Measurements from ENCODE around the gene ROR1. TPM values are rescaled to one million over a fixed set of nuclear protein-coding genes. Genes with fewer than 3 reads are reported as not detected.

ROR1 gene
- total and polyA plus RNA-seq, 9 of the 15 experiments (the other 6 are each of a cell fraction or from before 2014, with no cell fraction given): 0.02 TPM; not detected in 8

DNA sequence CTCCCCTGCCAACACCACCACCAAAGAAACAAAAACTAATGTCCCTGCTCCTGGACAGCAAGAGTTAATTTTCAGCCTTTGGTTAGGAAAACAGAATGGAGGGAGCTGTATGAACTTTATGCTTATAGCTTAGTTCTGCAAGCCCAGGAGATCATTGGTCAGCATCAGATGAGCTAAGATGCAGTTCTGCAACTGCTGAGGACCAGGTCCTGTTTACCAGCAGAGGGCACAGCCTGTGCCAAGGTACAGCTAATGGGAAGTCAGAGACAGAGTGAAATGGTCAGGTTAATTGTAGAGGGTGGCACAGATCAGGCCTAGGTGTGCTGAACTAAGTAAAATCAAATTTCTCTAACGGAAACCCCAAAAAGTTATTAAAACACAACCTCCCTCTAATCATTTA is 161.3 kb downstream of the ROR1 start (continued):
- no peak for TF ChIP-seq ZMIZ1 (IDR thresholded peaks at IDR 0.05; ENCODE audit: low read depth in 2 of 2, low read length in 2 of 2)
- TF ChIP-seq, protein P1, sequence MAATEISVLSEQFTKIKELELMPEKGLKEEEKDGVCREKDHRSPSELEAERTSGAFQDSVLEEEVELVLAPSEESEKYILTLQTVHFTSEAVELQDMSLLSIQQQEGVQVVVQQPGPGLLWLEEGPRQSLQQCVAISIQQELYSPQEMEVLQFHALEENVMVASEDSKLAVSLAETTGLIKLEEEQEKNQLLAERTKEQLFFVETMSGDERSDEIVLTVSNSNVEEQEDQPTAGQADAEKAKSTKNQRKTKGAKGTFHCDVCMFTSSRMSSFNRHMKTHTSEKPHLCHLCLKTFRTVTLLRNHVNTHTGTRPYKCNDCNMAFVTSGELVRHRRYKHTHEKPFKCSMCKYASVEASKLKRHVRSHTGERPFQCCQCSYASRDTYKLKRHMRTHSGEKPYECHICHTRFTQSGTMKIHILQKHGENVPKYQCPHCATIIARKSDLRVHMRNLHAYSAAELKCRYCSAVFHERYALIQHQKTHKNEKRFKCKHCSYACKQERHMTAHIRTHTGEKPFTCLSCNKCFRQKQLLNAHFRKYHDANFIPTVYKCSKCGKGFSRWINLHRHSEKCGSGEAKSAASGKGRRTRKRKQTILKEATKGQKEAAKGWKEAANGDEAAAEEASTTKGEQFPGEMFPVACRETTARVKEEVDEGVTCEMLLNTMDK (IDR thresholded peaks at IDR 0.05; ENCODE audit: borderline replicate concordance, insufficient read depth, low read depth, low read length, poor library complexity, severe bottlenecking): no peak

DNA sequence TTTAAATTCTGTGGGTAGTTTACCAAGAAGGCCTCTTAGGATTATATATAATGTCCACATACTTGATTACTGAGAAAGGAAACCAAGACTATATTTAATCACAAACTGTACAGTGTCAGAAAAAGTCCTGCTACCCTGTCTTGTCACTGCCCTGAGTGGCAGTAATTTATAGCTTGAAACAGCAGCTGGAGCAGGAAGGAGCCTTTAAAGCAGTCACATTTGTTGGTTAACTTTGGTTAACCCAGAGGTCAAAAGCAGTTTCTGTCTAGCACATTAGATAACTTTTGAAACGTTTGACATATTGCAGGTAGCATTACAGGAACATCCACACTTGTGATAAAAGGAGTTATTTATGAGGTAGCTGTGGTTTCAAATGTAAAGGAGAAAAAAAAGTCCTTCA is 161.7 kb downstream of the ROR1 start:
- no peak for TF ChIP-seq KHSRP (IDR thresholded peaks at IDR 0.05)
- TF ChIP-seq MIER1 (IDR thresholded peaks at IDR 0.05; ENCODE audit: low read depth): no peak
- no peak for TF ChIP-seq ZNF695 (CRISPR knock-in tag; IDR thresholded peaks at IDR 0.05)
- no peak for TF ChIP-seq KLF6 (CRISPR knock-in tag; IDR thresholded peaks at IDR 0.05; ENCODE audit: borderline replicate concordance)
- TF ChIP-seq ZBTB33 (CRISPR knock-in tag; IDR thresholded peaks at IDR 0.05): no peak
- in situ Hi-C loops (cut with MboI) (no loop called here), intact Hi-C loops (cut with micrococcal nuclease) (no loop called here)
- no peak for DNase-seq (ENCODE audit: extremely low read depth in 1 of 4, low spot score in 3 of 4)
- no peaks in the 10 kb centered on the region for H3K4me1 ChIP-seq (replicated peaks in 1 of 2; ENCODE audit: control insufficient read depth in 2 of 2, insufficient read depth in 2 of 2, low read length in 2 of 2)
- no peaks in the 10 kb centered on the region for H3K27me3 ChIP-seq (ENCODE audit: control insufficient read depth in 2 of 2, insufficient read depth in 2 of 2, low read length in 2 of 2)
- BruUV-seq (replicated peaks): no TSS peak
- H3K4me3 ChIP-seq: no peak overlapping the region
- H3K9me3 ChIP-seq (replicated peaks; ENCODE audit: control insufficient read depth, insufficient read depth, low read depth, low read length): no peaks in the 10 kb centered on the region
- H3K27ac ChIP-seq (ENCODE audit: extremely low read depth, low read depth, low read length): no peak overlapping the region
- H3K4me2 ChIP-seq (ENCODE audit: insufficient read depth, low read length): no peak overlapping the region
- FAIRE-seq: no peak
- ATAC-seq: no peak
- H3K9me1 ChIP-seq (ENCODE audit: control insufficient read depth, insufficient read depth, low read length): no peaks in the 10 kb centered on the region
- H3K9ac ChIP-seq (ENCODE audit: insufficient read depth in 1 of 2, low read depth in 2 of 2, low read length in 2 of 2): no peak overlapping the region
- no peaks in the 10 kb centered on the region for H4K20me1 ChIP-seq (replicated peaks; ENCODE audit: control insufficient read depth, insufficient read depth, low read length)
- ChIA-PET CTCF (ENCODE audit: low intra/inter-chr PET ratio) (no interaction called here), POLR2A (no interaction called here)
- WGBS (ENCODE audit: insufficient coverage, low coverage, missing lambda C conversion rate): 0% methylated on average over 1 of the region's 1 CpG
- no peaks in the 10 kb centered on the region for H3K79me2 ChIP-seq (ENCODE audit: control insufficient read depth, insufficient read depth, low read length)
- no peak overlapping the region for H2AFZ ChIP-seq (ENCODE audit: low read depth, low read length)
- H3K36me3 ChIP-seq (ENCODE audit: control insufficient read depth, insufficient read depth, low read length): no peaks in the 10 kb centered on the region
